HepG2 (cell line): ENCODE data around the gene GALNT10. TPM values are rescaled to one million over a fixed set of nuclear protein-coding genes. Genes with fewer than 3 reads are reported as not detected.

Experiments used
- BORCS8-MEF2B ChIP-seq: sonication (generic); formaldehyde crosslinking; IDR thresholded peaks from 2 replicates; pipeline ENCODE4 v1.8.0; 2022; ENCODE audit warnings: mild to moderate bottlenecking, missing genetic modification reagents
- ELF1 ChIP-seq: sonication (generic); formaldehyde crosslinking; IDR thresholded peaks from 2 replicates; pipeline ENCODE4 v1.4.0; 2020; ENCODE audit warnings: missing genetic modification reagents
- ELF4 ChIP-seq: sonication (generic); formaldehyde crosslinking; IDR thresholded peaks from 2 replicates; pipeline ENCODE4 v1.5.0; 2020; ENCODE audit warnings: missing genetic modification reagents, mild to moderate bottlenecking, moderate library complexity, borderline replicate concordance
- GLI4 ChIP-seq: sonication (generic); formaldehyde crosslinking; IDR thresholded peaks from 2 replicates; pipeline ENCODE4 v1.5.1; 2020; ENCODE audit warnings: missing genetic modification reagents, mild to moderate bottlenecking, moderate library complexity, borderline replicate concordance
- HMGA1 ChIP-seq: sonication (generic); formaldehyde crosslinking; conservative IDR thresholded peaks from 2 replicates; pipeline ENCODE4 v1.4.0; 2020; ENCODE audit warnings: missing genetic modification reagents
- MAZ ChIP-seq, 2 experiments: sonication (generic) in 1 of 2; formaldehyde crosslinking in 1 of 2; IDR thresholded peaks; 2 replicates each; pipeline versions ENCODE4 v1.5.0 to v1.6.1; 2012 to 2020; ENCODE audit warnings: low read depth in 2 of 2, mild to moderate bottlenecking in 2 of 2, borderline replicate concordance in 1 of 2, improper control_type of control experiment in 1 of 2, low read length in 1 of 2, missing genetic modification reagents in 1 of 2, moderate library complexity in 1 of 2
- MEIS2 ChIP-seq: sonication (generic); formaldehyde crosslinking; IDR thresholded peaks from 2 replicates; pipeline ENCODE4 v1.9.0; 2021; ENCODE audit warnings: mild to moderate bottlenecking, missing genetic modification reagents
- NFIC ChIP-seq: IDR thresholded peaks from 2 replicates; pipeline ENCODE4 v1.6.1; 2012; ENCODE audit warnings: mild to moderate bottlenecking, low read length, inconsistent platforms
- SIN3A ChIP-seq: IDR thresholded peaks from 2 replicates; pipeline ENCODE4 v1.6.1; 2011; ENCODE audit warnings: low read depth, mild to moderate bottlenecking, control low read depth, low read length, borderline replicate concordance
- SOX13 ChIP-seq, 3 experiments: fragments of 450-650 bp in 1 of 3; sonication (generic) in 1 of 3; formaldehyde crosslinking in 1 of 3; IDR thresholded peaks in 2 of 3; conservative IDR thresholded peaks in 1 of 3; 2 replicates each; pipeline versions ENCODE4 v1.5.0 to v1.6.1; 2016 to 2020; ENCODE audit warnings: antibody characterized with exemption in 1 of 3, mild to moderate bottlenecking in 1 of 3, missing compliant biosample characterization in 1 of 3, missing genetic modification reagents in 1 of 3, moderate library complexity in 1 of 3
- SRY ChIP-seq: sonication (generic); formaldehyde crosslinking; IDR thresholded peaks from 2 replicates; pipeline ENCODE4 v1.8.0; 2022; ENCODE audit warnings: mild to moderate bottlenecking, missing genetic modification reagents
- ZMAT3 ChIP-seq: sonication (generic); formaldehyde crosslinking; conservative IDR thresholded peaks from 2 replicates; pipeline ENCODE4 v1.7.0; 2021; ENCODE audit warnings: missing genetic modification reagents
- ZNF678 ChIP-seq: sonication (generic); formaldehyde crosslinking; IDR thresholded peaks from 2 replicates; pipeline ENCODE4 v1.4.0; 2020; ENCODE audit warnings: mild to moderate bottlenecking, missing genetic modification reagents
- ZNF775 ChIP-seq: sonication (generic); formaldehyde crosslinking; IDR thresholded peaks from 2 replicates; pipeline ENCODE4 v1.4.0; 2020; ENCODE audit warnings: missing genetic modification reagents, mild to moderate bottlenecking, moderate library complexity, borderline replicate concordance
- ZSCAN29 ChIP-seq: sonication (generic); formaldehyde crosslinking; conservative IDR thresholded peaks from 2 replicates; pipeline ENCODE4 v1.4.0; 2020; ENCODE audit warnings: mild to moderate bottlenecking, missing genetic modification reagents
- polyA plus RNA-seq, 8 experiments: library from polyadenylated mRNA; depleted of rRNA in 3 of 8; stranded (reverse) in 7 of 8; unstranded in 1 of 8; fragments of >200 nt; fragmentation: Illumina TruSeq in 4 of 8; extraction: Trizol in 4 of 8; gene quantifications; 2 replicates each; pipeline versions ENCODE4 v1.2.1 to v1.2.3, GENCODE V29; 2011 to 2016; ENCODE audit warnings: low read depth in 4 of 8, missing spikeins in 1 of 8, mixed read lengths in 1 of 8; ENCODE audit not compliant: insufficient read depth in 1 of 8
- total RNA-seq, 5 experiments: library from RNA; depleted of rRNA; stranded (reverse); fragments of >200 nt; fragmentation: Illumina TruSeq; extraction: Trizol; gene quantifications; 2 replicates each; pipeline ENCODE4 v1.2.3, GENCODE V29; 2016; ENCODE audit warnings: low read depth in 1 of 5
- TF ChIP-seq, protein P1 (sequence below), 2 experiments: fragments of 450-650 bp in 1 of 2; sonication (generic) in 1 of 2; formaldehyde crosslinking in 1 of 2; IDR thresholded peaks; 2 replicates each; pipeline versions ENCODE4 v1.6.1 to v1.8.0; 2016 to 2022; ENCODE audit warnings: antibody characterized with exemption in 1 of 2, mild to moderate bottlenecking in 1 of 2, missing genetic modification reagents in 1 of 2
- TF ChIP-seq, protein P2 (sequence below): sonication (generic); formaldehyde crosslinking; IDR thresholded peaks from 2 replicates; pipeline ENCODE4 v1.8.1; 2023; ENCODE audit warnings: mild to moderate bottlenecking, missing genetic modification reagents, borderline replicate concordance
- TF ChIP-seq, protein P3 (sequence below): IDR thresholded peaks from 2 replicates; pipeline ENCODE4 v1.6.1; 2016; ENCODE audit warnings: low read depth, borderline replicate concordance

GALNT10 gene
- total and polyA plus RNA-seq, 2 of the 13 experiments (the other 11 are each of a cell fraction or from before 2014, with no cell fraction given), result 8.1 to 11.2 TPM

GRCh38 chr5:154189819-154190594 is 526 bp upstream of the GALNT10 start (continued):
- TF ChIP-seq SRY, result no peak
- TF ChIP-seq, protein P1, sequence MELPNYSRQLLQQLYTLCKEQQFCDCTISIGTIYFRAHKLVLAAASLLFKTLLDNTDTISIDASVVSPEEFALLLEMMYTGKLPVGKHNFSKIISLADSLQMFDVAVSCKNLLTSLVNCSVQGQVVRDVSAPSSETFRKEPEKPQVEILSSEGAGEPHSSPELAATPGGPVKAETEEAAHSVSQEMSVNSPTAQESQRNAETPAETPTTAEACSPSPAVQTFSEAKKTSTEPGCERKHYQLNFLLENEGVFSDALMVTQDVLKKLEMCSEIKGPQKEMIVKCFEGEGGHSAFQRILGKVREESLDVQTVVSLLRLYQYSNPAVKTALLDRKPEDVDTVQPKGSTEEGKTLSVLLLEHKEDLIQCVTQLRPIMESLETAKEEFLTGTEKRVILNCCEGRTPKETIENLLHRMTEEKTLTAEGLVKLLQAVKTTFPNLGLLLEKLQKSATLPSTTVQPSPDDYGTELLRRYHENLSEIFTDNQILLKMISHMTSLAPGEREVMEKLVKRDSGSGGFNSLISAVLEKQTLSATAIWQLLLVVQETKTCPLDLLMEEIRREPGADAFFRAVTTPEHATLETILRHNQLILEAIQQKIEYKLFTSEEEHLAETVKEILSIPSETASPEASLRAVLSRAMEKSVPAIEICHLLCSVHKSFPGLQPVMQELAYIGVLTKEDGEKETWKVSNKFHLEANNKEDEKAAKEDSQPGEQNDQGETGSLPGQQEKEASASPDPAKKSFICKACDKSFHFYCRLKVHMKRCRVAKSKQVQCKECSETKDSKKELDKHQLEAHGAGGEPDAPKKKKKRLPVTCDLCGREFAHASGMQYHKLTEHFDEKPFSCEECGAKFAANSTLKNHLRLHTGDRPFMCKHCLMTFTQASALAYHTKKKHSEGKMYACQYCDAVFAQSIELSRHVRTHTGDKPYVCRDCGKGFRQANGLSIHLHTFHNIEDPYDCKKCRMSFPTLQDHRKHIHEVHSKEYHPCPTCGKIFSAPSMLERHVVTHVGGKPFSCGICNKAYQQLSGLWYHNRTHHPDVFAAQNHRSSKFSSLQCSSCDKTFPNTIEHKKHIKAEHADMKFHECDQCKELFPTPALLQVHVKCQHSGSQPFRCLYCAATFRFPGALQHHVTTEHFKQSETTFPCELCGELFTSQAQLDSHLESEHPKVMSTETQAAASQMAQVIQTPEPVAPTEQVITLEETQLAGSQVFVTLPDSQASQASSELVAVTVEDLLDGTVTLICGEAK (IDR thresholded peaks at IDR 0.05), result no peak
- TF ChIP-seq, protein P1 (CRISPR knock-in tag; IDR thresholded peaks at IDR 0.05), result no peak; the same call in 1 of the 2 replicates
- TF ChIP-seq ZNF678, result no peak
- TF ChIP-seq ZSCAN29 (CRISPR knock-in tag), result no peak; the same call in 1 of the 2 replicates
- TF ChIP-seq MEIS2 (CRISPR knock-in tag), result peak; percentile 14; the same call in 1 of the 2 replicates
- TF ChIP-seq, protein P2, sequence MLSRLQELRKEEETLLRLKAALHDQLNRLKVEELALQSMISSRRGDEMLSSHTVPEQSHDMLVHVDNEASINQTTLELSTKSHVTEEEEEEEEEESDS (CRISPR knock-in tag), result no peak
- TF ChIP-seq SOX13 (IDR thresholded peaks at IDR 0.05), result no peak
- no peak for TF ChIP-seq SOX13 (CRISPR knock-in tag; conservative IDR thresholded peaks at IDR 0.05 in 1 of 2, IDR thresholded peaks at IDR 0.05 in 1 of 2)
- TF ChIP-seq MAZ (IDR thresholded peaks at IDR 0.05; ENCODE audit: borderline replicate concordance, low read depth, low read length), result peak; percentile 91
- peak; percentile 85; the same call in 1 of the 2 replicates for TF ChIP-seq MAZ (CRISPR knock-in tag; IDR thresholded peaks at IDR 0.05; ENCODE audit: low read depth)
- TF ChIP-seq, protein P3, sequence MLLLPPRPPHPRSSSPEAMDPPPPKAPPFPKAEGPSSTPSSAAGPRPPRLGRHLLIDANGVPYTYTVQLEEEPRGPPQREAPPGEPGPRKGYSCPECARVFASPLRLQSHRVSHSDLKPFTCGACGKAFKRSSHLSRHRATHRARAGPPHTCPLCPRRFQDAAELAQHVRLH (CRISPR knock-in tag), result no peak
- no peak for TF ChIP-seq BORCS8-MEF2B (CRISPR knock-in tag)
- TF ChIP-seq GLI4 (CRISPR knock-in tag), result no peak
- peak; percentile 13; the same call in 1 of the 2 replicates for TF ChIP-seq SIN3A
- TF ChIP-seq ELF1 (CRISPR knock-in tag), result no peak
- no peak for TF ChIP-seq ELF4 (CRISPR knock-in tag)
- no peak for TF ChIP-seq ZNF775 (CRISPR knock-in tag)
- no peak for TF ChIP-seq NFIC
- TF ChIP-seq ZMAT3 (CRISPR knock-in tag), result no peak
- TF ChIP-seq HMGA1, result no peak
